ENCODE measurements around the gene SREBF1. TPM values are rescaled to one million over a fixed set of nuclear protein-coding genes. Genes with fewer than 3 reads are reported as not detected.

SREBF1 gene
- total and polyA plus RNA-seq, 2 of the 8 experiments (the other 6 are each of a cell fraction or from before 2014, with no cell fraction given) = 28.6 to 70.8 TPM

DNA sequence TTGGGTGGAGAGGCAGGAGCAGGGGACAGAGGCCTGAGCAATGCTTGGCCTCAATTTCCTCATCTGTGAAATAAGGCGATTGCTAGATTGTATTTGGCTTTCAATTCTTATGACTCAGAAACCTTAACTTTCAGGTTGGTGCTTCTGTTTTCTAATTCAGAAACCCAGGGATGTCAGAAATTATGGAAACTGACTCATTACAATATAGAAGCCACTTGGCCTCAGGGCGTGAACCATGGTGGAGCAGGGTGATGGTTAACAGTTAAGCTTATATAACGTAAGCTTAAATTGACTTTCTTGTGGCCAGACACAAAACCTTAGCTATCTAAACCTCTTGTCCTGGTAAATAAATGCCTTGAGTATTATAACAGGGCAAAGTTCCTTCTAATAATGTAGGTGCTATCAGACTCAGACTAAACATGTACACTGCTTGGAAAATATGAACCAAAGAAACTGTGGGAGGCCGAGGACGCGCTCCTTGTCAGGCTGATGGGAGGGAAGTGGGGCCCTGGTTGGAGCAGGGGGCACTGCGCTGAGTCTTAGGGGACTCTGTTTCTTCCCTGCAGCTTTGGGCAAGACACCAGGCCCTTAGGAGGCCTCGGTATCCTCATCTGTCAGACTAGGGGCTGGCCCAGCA, 17.1 kb upstream of the SREBF1 start (continued):
- TF ChIP-seq TEAD4 (IDR thresholded peaks at IDR 0.05; ENCODE audit: low read depth, low read length) (no peak), YY1 (IDR thresholded peaks at IDR 0.05; ENCODE audit: low read depth, low read length) (no peak), RAD21 (IDR thresholded peaks at IDR 0.05 in 1 of 2, conservative IDR thresholded peaks at IDR 0.05 in 1 of 2; ENCODE audit: low read depth in 2 of 2, low read length in 2 of 2) (no peak), ZNF274 (IDR thresholded peaks at IDR 0.05; ENCODE audit: borderline replicate concordance, extremely low read depth, low read length) (no peak), NANOG (IDR thresholded peaks at IDR 0.05; ENCODE audit: insufficient read depth, low read depth, low read length, poor library complexity, severe bottlenecking) (no peak), ASH2L (IDR thresholded peaks at IDR 0.05; ENCODE audit: low read length) (no peak), SIRT6 (IDR thresholded peaks at IDR 0.05; ENCODE audit: low read length) (no peak)
